Mesenchymal stem cell (in vitro differentiated cells and primary cell): ENCODE data around the gene TTLL6.
A peak's percentile ranks its signal among the peaks of the same experiment; 100 is the strongest.

Experiments
- DNase-seq: peaks from one replicate; pipeline ENCODE4 v3.0.0-alpha.2; 2013
- H2AFZ ChIP-seq: one replicate; pipeline ENCODE4 v1.6.1; 2013; ENCODE audit warnings: low read depth, mild to moderate bottlenecking, control low read depth, inconsistent platforms, low read length, moderate library complexity
- H2AK5ac ChIP-seq: 2 replicates; pipeline ENCODE4 v1.6.1; 2013; ENCODE audit warnings: low read length, moderate library complexity, mild to moderate bottlenecking, inconsistent platforms; ENCODE audit not compliant: severe bottlenecking
- H2BK120ac ChIP-seq: one replicate; pipeline ENCODE4 v1.6.1; 2013; ENCODE audit warnings: low read depth, mild to moderate bottlenecking, inconsistent platforms, low read length, moderate library complexity
- H2BK12ac ChIP-seq, 2 experiments: one replicate each; pipeline ENCODE4 v1.6.1; 2013; ENCODE audit warnings: inconsistent platforms in 2 of 2, low read length in 2 of 2, mild to moderate bottlenecking in 2 of 2, moderate library complexity in 2 of 2, control low read depth in 1 of 2
- H2BK15ac ChIP-seq: one replicate; pipeline ENCODE4 v1.6.1; 2013; ENCODE audit warnings: mild to moderate bottlenecking, low read depth, inconsistent platforms; ENCODE audit not compliant: poor library complexity, severe bottlenecking
- H2BK5ac ChIP-seq: 2 replicates; pipeline ENCODE4 v1.6.1; 2013; ENCODE audit warnings: low read depth, mild to moderate bottlenecking, low read length, control low read depth, inconsistent platforms; ENCODE audit not compliant: poor library complexity, severe bottlenecking
- H3K14ac ChIP-seq, 2 experiments: one replicate each; pipeline ENCODE4 v1.6.1; 2013; ENCODE audit warnings: inconsistent platforms in 2 of 2, low read length in 2 of 2, control low read depth in 1 of 2, mild to moderate bottlenecking in 1 of 2, moderate library complexity in 1 of 2
- H3K18ac ChIP-seq, 2 experiments: one replicate each; pipeline ENCODE4 v1.6.1; 2013; ENCODE audit warnings: inconsistent platforms in 2 of 2, low read length in 2 of 2, control low read depth in 1 of 2, low read depth in 1 of 2, mild to moderate bottlenecking in 1 of 2
- H3K23ac ChIP-seq, 2 experiments: one replicate each; pipeline ENCODE4 v1.6.1; 2013; ENCODE audit warnings: inconsistent platforms in 2 of 2, low read length in 2 of 2, mild to moderate bottlenecking in 2 of 2, moderate library complexity in 2 of 2, control low read depth in 1 of 2
- H3K27ac ChIP-seq: 2 replicates; pipeline ENCODE4 v1.5.1; 2013; ENCODE audit warnings: mild to moderate bottlenecking, moderate library complexity, low read length, control low read depth, inconsistent platforms; ENCODE audit not compliant: poor library complexity, severe bottlenecking
- H3K27me3 ChIP-seq, 2 experiments: 2 replicates each; pipeline versions ENCODE4 v1.6.1 to v1.7.0; 2013; ENCODE audit warnings: low read length in 2 of 2, mild to moderate bottlenecking in 2 of 2, moderate library complexity in 2 of 2, control low read depth in 1 of 2, inconsistent platforms in 1 of 2; ENCODE audit not compliant: control insufficient read depth in 1 of 2, insufficient read depth in 1 of 2
- H3K36me3 ChIP-seq, 2 experiments: 2 replicates each; pipeline versions ENCODE4 v1.6.1 to v1.7.0; 2013; ENCODE audit warnings: low read length in 2 of 2, control low read depth in 1 of 2, inconsistent platforms in 1 of 2, low read depth in 1 of 2, mild to moderate bottlenecking in 1 of 2; ENCODE audit not compliant: insufficient read depth in 2 of 2, control insufficient read depth in 1 of 2
- H3K4ac ChIP-seq, 2 experiments: one replicate each; pipeline ENCODE4 v1.6.1; 2013; ENCODE audit warnings: inconsistent platforms in 2 of 2, low read length in 2 of 2, mild to moderate bottlenecking in 2 of 2, moderate library complexity in 2 of 2, control low read depth in 1 of 2, low read depth in 1 of 2
- H3K4me1 ChIP-seq: 2 replicates; pipeline ENCODE4 v1.6.1; 2013; ENCODE audit warnings: low read depth, low read length, control low read depth; ENCODE audit not compliant: control insufficient read depth, insufficient read depth
- H3K4me2 ChIP-seq: 2 replicates; pipeline ENCODE4 v1.6.1; 2013; ENCODE audit warnings: low read length, mild to moderate bottlenecking, inconsistent platforms; ENCODE audit not compliant: poor library complexity, severe bottlenecking
- H3K4me3 ChIP-seq, 2 experiments: 2 replicates each; pipeline versions ENCODE4 v1.5.1 to v1.7.0; 2013; ENCODE audit warnings: low read length in 2 of 2, mild to moderate bottlenecking in 2 of 2, control low read depth in 1 of 2, low read depth in 1 of 2; ENCODE audit not compliant: insufficient read depth in 1 of 2
- H3K79me1 ChIP-seq: replicated peaks from 2 replicates; pipeline ENCODE4 v1.6.1; 2013; ENCODE audit warnings: mild to moderate bottlenecking, control low read depth, low read length, inconsistent platforms; ENCODE audit not compliant: poor library complexity, severe bottlenecking
- H3K9ac ChIP-seq: 2 replicates; pipeline ENCODE4 v1.7.0; 2013; ENCODE audit warnings: mild to moderate bottlenecking, low read length, moderate library complexity
- H3K9me3 ChIP-seq: 2 replicates; pipeline ENCODE4 v1.7.0; 2013; ENCODE audit warnings: mild to moderate bottlenecking, low read length; ENCODE audit not compliant: control insufficient read depth
- H4K8ac ChIP-seq: one replicate; pipeline ENCODE4 v1.6.1; 2013; ENCODE audit warnings: inconsistent platforms, mild to moderate bottlenecking, low read length, moderate library complexity
- H4K91ac ChIP-seq: one replicate; pipeline ENCODE4 v1.6.1; 2013; ENCODE audit warnings: mild to moderate bottlenecking, low read length, inconsistent platforms
- WGBS: methylation state at CpG from one replicate; pipeline ENCODE4 v1.1.7; 2013; ENCODE audit warnings: mixed read lengths; 5-methylcytosine and 5-hydroxymethylcytosine counted together

The TTLL6 gene

GRCh38 chr17:48746916-48747444 is 70.0 kb downstream of the TTLL6 start:
- H3K18ac ChIP-seq, result no peak overlapping the region
- peak; percentile 9 for DNase-seq
- no peak overlapping the region for H3K9ac ChIP-seq
- no peak overlapping the region for H2BK5ac ChIP-seq
- no peaks in the 10 kb centered on the region for H3K79me1 ChIP-seq
- no peak overlapping the region for H2AFZ ChIP-seq
- H3K27ac ChIP-seq, result no peak overlapping the region
- H4K8ac ChIP-seq, result no peak overlapping the region
- H3K4me1 ChIP-seq, result no peaks in the 10 kb centered on the region
- no peak overlapping the region for H2BK12ac ChIP-seq
- H3K4me3 ChIP-seq, result no peak overlapping the region
- WGBS, result 2% methylated on average over 21 of the region's 21 CpGs
- H4K91ac ChIP-seq, result no peak overlapping the region
- H3K4ac ChIP-seq, result no peak overlapping the region
- no peak overlapping the region for H3K4me2 ChIP-seq
- no peaks in the 10 kb centered on the region for H3K36me3 ChIP-seq
- H2AK5ac ChIP-seq, result no peak overlapping the region
- H3K23ac ChIP-seq, result no peak overlapping the region
- H3K9me3 ChIP-seq, result no peaks in the 10 kb centered on the region
- no peak overlapping the region for H2BK120ac ChIP-seq
- no peak overlapping the region for H2BK15ac ChIP-seq
- peaks cover 88 to 100% of the 10 kb centered on the region in 2 experiments for H3K27me3 ChIP-seq
- H3K14ac ChIP-seq, result no peak overlapping the region

GRCh38 chr17:48745381-48746275 is 71.4 kb downstream of the TTLL6 start:
- no peak for DNase-seq
- Histone ChIP-seq H3K4me3 (no peak overlapping the region), H3K27me3 (peaks cover 85 to 100% of the 10 kb centered on the region in 2 experiments), H4K91ac (no peak overlapping the region), H2AK5ac (no peak overlapping the region), H3K27ac (no peak overlapping the region), H3K79me1 (no peaks in the 10 kb centered on the region), H2BK12ac (no peak overlapping the region), H3K36me3 (no peaks in the 10 kb centered on the region), H3K9me3 (no peaks in the 10 kb centered on the region), H2BK15ac (no peak overlapping the region), H2BK120ac (no peak overlapping the region), H3K23ac (no peak overlapping the region), H3K18ac (no peak overlapping the region), H3K4ac (no peak overlapping the region), H2AFZ (no peak overlapping the region), H3K4me2 (no peak overlapping the region), H3K14ac (no peak overlapping the region), H4K8ac (no peak overlapping the region), H3K9ac (no peak overlapping the region), H2BK5ac (no peak overlapping the region), H3K4me1 (no peaks in the 10 kb centered on the region)
- 50% methylated on average over 9 of the region's 12 CpGs for WGBS

GRCh38 chr17:48740537-48740936 is 76.5 kb downstream of the TTLL6 start:
- Histone ChIP-seq H4K8ac (no peak overlapping the region), H3K4me2 (no peak overlapping the region), H3K23ac (no peak overlapping the region), H3K9me3 (no peaks in the 10 kb centered on the region), H3K4me3 (no peak overlapping the region), H3K36me3 (no peaks in the 10 kb centered on the region), H2BK15ac (no peak overlapping the region), H2AFZ (no peak overlapping the region), H4K91ac (no peak overlapping the region), H3K27me3 (peaks cover 94 to 99% of the 10 kb centered on the region in 2 experiments), H3K18ac (no peak overlapping the region), H3K4ac (no peak overlapping the region), H3K27ac (no peak overlapping the region), H3K79me1 (no peaks in the 10 kb centered on the region), H2BK5ac (no peak overlapping the region), H2BK120ac (no peak overlapping the region), H3K4me1 (peaks cover 1% of the 10 kb centered on the region), H2AK5ac (no peak overlapping the region), H3K9ac (no peak overlapping the region), H2BK12ac (no peak overlapping the region), H3K14ac (no peak overlapping the region)
- DNase-seq, result no peak

- Histone ChIP-seq H2AFZ (no peak overlapping the region), H3K9me3 (no peaks in the 10 kb centered on the region), H3K4me3 (no peak overlapping the region), H4K8ac (no peak overlapping the region), H3K9ac (no peak overlapping the region), H2BK12ac (no peak overlapping the region), H3K79me1 (no peaks in the 10 kb centered on the region), H3K27me3 (peaks cover 94 to 99% of the 10 kb centered on the region in 2 experiments), H3K14ac (no peak overlapping the region), H2BK15ac (no peak overlapping the region), H2BK120ac (no peak overlapping the region), H3K4ac (no peak overlapping the region), H2BK5ac (no peak overlapping the region), H3K4me1 (peaks cover 1% of the 10 kb centered on the region), H3K18ac (no peak overlapping the region), H3K36me3 (no peaks in the 10 kb centered on the region), H4K91ac (no peak overlapping the region), H3K4me2 (no peak overlapping the region), H2AK5ac (no peak overlapping the region), H3K23ac (no peak overlapping the region), H3K27ac (no peak overlapping the region)
- no peak for DNase-seq
- 3% methylated on average over 32 of the region's 37 CpGs for WGBS
Measured at GRCh38 chr17:48738803-48739526, 78.1 kb downstream of the TTLL6 start.
